HG03025 (cell line): Measurements from ENCODE around the gene KCNA3.
A peak's percentile ranks its signal among the peaks of the same experiment; 100 is the strongest.

ENCODE experiments used
- ATAC-seq: cut with Tn5 transposase; IDR thresholded peaks from one replicate; pipeline ENCODE4 v1.9.1; 2021; ENCODE audit warnings: mild to moderate bottlenecking, moderate library complexity; ENCODE audit not compliant: unreplicated experiment, low FRiP score

The KCNA3 gene

GRCh38 chr1:110643879-110644472, 30.8 kb downstream of the KCNA3 start:
- no peak for ATAC-seq

GRCh38 chr1:110639724-110640386, 34.9 kb downstream of the KCNA3 start:
- no peak for ATAC-seq

GRCh38 chr1:110638556-110638955, 36.2 kb downstream of the KCNA3 start:
- ATAC-seq = no peak

- no peak for ATAC-seq
Measured at GRCh38 chr1:110638058-110638457, 36.7 kb downstream of the KCNA3 start.

GRCh38 chr1:110637475-110637874, 37.3 kb downstream of the KCNA3 start:
- ATAC-seq = no peak

- ATAC-seq = no peak
Measured at GRCh38 chr1:110636149-110636935, 38.4 kb downstream of the KCNA3 start.

- no peak for ATAC-seq
Measured at GRCh38 chr1:110635434-110635833, 39.3 kb downstream of the KCNA3 start.

GRCh38 chr1:110634455-110635311, 40.1 kb downstream of the KCNA3 start:
- ATAC-seq = peak; percentile 54

GRCh38 chr1:110634086-110634454, 40.7 kb downstream of the KCNA3 start:
- ATAC-seq = no peak

GRCh38 chr1:110633646-110634030, 41.1 kb downstream of the KCNA3 start:
- ATAC-seq = no peak

- ATAC-seq = no peak
Measured at GRCh38 chr1:110631836-110632620, 42.7 kb downstream of the KCNA3 start.

GRCh38 chr1:110630839-110631663, 43.7 kb downstream of the KCNA3 start:
- ATAC-seq = peak; percentile 47

GRCh38 chr1:110628323-110629105, 46.2 kb downstream of the KCNA3 start:
- ATAC-seq = no peak

GRCh38 chr1:110627764-110628163, 47.0 kb downstream of the KCNA3 start:
- no peak for ATAC-seq

GRCh38 chr1:110626889-110627288, 47.9 kb downstream of the KCNA3 start:
- no peak for ATAC-seq
